SK-N-SH treated with all-trans-retinoic acid at 6 μM for 48 hours (cell line): ENCODE results near the gene SNN.

Experiments
- ATAC-seq: fragments of 200-7000 bp; cut with Tn5 transposase; 3 replicates; pipeline ENCODE4 v1.9.1; 2020; ENCODE audit warnings: mild to moderate bottlenecking, moderate library complexity
- ARNTL ChIP-seq: fragments of 450-650 bp; formaldehyde crosslinking; IDR thresholded peaks from 2 replicates; pipeline ENCODE4 v1.5.0; 2020; ENCODE audit warnings: low read depth, mild to moderate bottlenecking, moderate library complexity, borderline replicate concordance
- BACH2 ChIP-seq: fragments of 250-450 bp; sonication (Bioruptor Pico); IDR thresholded peaks from 2 replicates; pipeline ENCODE4 v1.9.0; 2021; ENCODE audit warnings: mild to moderate bottlenecking, borderline replicate concordance
- CREB5 ChIP-seq: fragments of 250-450 bp; sonication (Bioruptor Pico); IDR thresholded peaks from 2 replicates; pipeline ENCODE4 v1.5.1; 2020; ENCODE audit warnings: low read depth, mild to moderate bottlenecking, moderate library complexity
- CSDC2 ChIP-seq: fragments of 250-450 bp; sonication (Bioruptor Pico); IDR thresholded peaks from 2 replicates; pipeline ENCODE4 v1.5.0; 2020; ENCODE audit warnings: mild to moderate bottlenecking, moderate library complexity
- CSRNP3 ChIP-seq: fragments of 250-450 bp; sonication (Bioruptor Pico); IDR thresholded peaks from 2 replicates; pipeline ENCODE4 v1.5.1; 2021; ENCODE audit warnings: mild to moderate bottlenecking, moderate library complexity
- ESRRG ChIP-seq: fragments of 250-450 bp; sonication (Bioruptor Pico); IDR thresholded peaks from 2 replicates; pipeline ENCODE4 v1.6.1; 2021; ENCODE audit warnings: mild to moderate bottlenecking
- GLIS3 ChIP-seq: fragments of 250-450 bp; sonication (Bioruptor Pico); IDR thresholded peaks from 2 replicates; pipeline ENCODE4 v1.5.0; 2020; ENCODE audit warnings: mild to moderate bottlenecking, moderate library complexity
- ISL1 ChIP-seq: fragments of 250-450 bp; sonication (Bioruptor Pico); IDR thresholded peaks from 2 replicates; pipeline ENCODE4 v2.1.2; 2022; ENCODE audit warnings: mild to moderate bottlenecking, moderate library complexity
- OSR1 ChIP-seq: fragments of 250-450 bp; sonication (Bioruptor Pico); IDR thresholded peaks from 2 replicates; pipeline ENCODE4 v1.8.0; 2022; ENCODE audit warnings: moderate library complexity, mild to moderate bottlenecking, inconsistent platforms
- PATZ1 ChIP-seq: fragments of 250-450 bp; sonication (Bioruptor Pico); IDR thresholded peaks from 2 replicates; pipeline ENCODE4 v1.8.0; 2020; ENCODE audit warnings: mild to moderate bottlenecking, moderate library complexity, borderline replicate concordance
- POU6F1 ChIP-seq: fragments of 250-450 bp; sonication (Bioruptor Pico); IDR thresholded peaks from 2 replicates; pipeline ENCODE4 v1.8.0; 2021; ENCODE audit warnings: low read depth, mild to moderate bottlenecking, moderate library complexity, borderline replicate concordance
- PPARA ChIP-seq: fragments of 250-450 bp; sonication (Bioruptor Pico); IDR thresholded peaks from 2 replicates; pipeline ENCODE4 v1.5.0; 2020; ENCODE audit warnings: mild to moderate bottlenecking, borderline replicate concordance
- RARB ChIP-seq: fragments of 250-450 bp; sonication (Bioruptor Pico); IDR thresholded peaks from 2 replicates; pipeline ENCODE4 v1.8.0; 2021; ENCODE audit warnings: mild to moderate bottlenecking, moderate library complexity
- SNAI2 ChIP-seq: fragments of 250-450 bp; sonication (Bioruptor Pico); IDR thresholded peaks from 2 replicates; pipeline ENCODE4 v1.5.0; 2020; ENCODE audit warnings: mild to moderate bottlenecking, moderate library complexity
- TCF4 ChIP-seq: fragments of 250-450 bp; sonication (Bioruptor Pico); IDR thresholded peaks from 2 replicates; pipeline ENCODE4 v1.8.0; 2021; ENCODE audit warnings: mild to moderate bottlenecking, moderate library complexity, borderline replicate concordance
- TOX ChIP-seq: fragments of 250-450 bp; sonication (Bioruptor Pico); IDR thresholded peaks from 2 replicates; pipeline ENCODE4 v1.8.0; 2021; ENCODE audit warnings: mild to moderate bottlenecking, moderate library complexity, borderline replicate concordance
- TSHZ2 ChIP-seq: fragments of 250-450 bp; sonication (Bioruptor Pico); IDR thresholded peaks from 2 replicates; pipeline ENCODE4 v1.5.0; 2020; ENCODE audit warnings: mild to moderate bottlenecking, moderate library complexity
- ZC3H10 ChIP-seq: fragments of 250-450 bp; sonication (Bioruptor Pico); IDR thresholded peaks from 2 replicates; pipeline ENCODE4 v1.5.1; 2021; ENCODE audit warnings: mild to moderate bottlenecking, moderate library complexity
- ZFP3 ChIP-seq: fragments of 250-450 bp; sonication (Bioruptor Pico); IDR thresholded peaks from 2 replicates; pipeline ENCODE4 v1.5.0; 2020; ENCODE audit warnings: mild to moderate bottlenecking, moderate library complexity
- ZFP30 ChIP-seq: fragments of 450-650 bp; formaldehyde crosslinking; IDR thresholded peaks from 2 replicates; pipeline ENCODE4 v1.5.0; 2022; ENCODE audit warnings: mild to moderate bottlenecking, moderate library complexity
- ZNF565 ChIP-seq: fragments of 450-650 bp; formaldehyde crosslinking; conservative IDR thresholded peaks from 2 replicates; pipeline ENCODE4 v1.5.0; 2020; ENCODE audit warnings: low read depth, mild to moderate bottlenecking, moderate library complexity
- ZNF70 ChIP-seq: fragments of 450-650 bp; formaldehyde crosslinking; IDR thresholded peaks from 2 replicates; pipeline ENCODE4 v1.5.0; 2020; ENCODE audit warnings: mild to moderate bottlenecking, moderate library complexity
- ZNF8 ChIP-seq: fragments of 450-650 bp; formaldehyde crosslinking; IDR thresholded peaks from 2 replicates; pipeline ENCODE4 v1.5.0; 2020; ENCODE audit warnings: mild to moderate bottlenecking, moderate library complexity

SNN gene

GRCh38 chr16:11719171-11719570, 50.9 kb downstream of the SNN start:
- no peak for ATAC-seq
- TF ChIP-seq POU6F1 (CRISPR knock-in tag) (no peak), PPARA (CRISPR knock-in tag) (no peak), CSRNP3 (CRISPR knock-in tag) (no peak), SNAI2 (CRISPR knock-in tag) (no peak), ESRRG (no peak), TCF4 (no peak), TSHZ2 (no peak), ISL1 (CRISPR knock-in tag) (no peak), TOX (no peak), ZC3H10 (CRISPR knock-in tag) (no peak), ZFP30 (no peak), ZNF70 (CRISPR knock-in tag) (no peak), ZNF565 (CRISPR knock-in tag) (no peak), CSDC2 (CRISPR knock-in tag) (no peak)

- no peak for ATAC-seq
- TF ChIP-seq CREB5 (CRISPR knock-in tag) (no peak), TOX (no peak), ARNTL (CRISPR knock-in tag) (no peak), CSRNP3 (CRISPR knock-in tag) (no peak), BACH2 (CRISPR knock-in tag) (no peak), ISL1 (CRISPR knock-in tag) (no peak), CSDC2 (CRISPR knock-in tag) (no peak)
These were observed 51.5 kb downstream of the SNN start for GRCh38 chr16:11719762-11720161.

- TF ChIP-seq CSDC2 (CRISPR knock-in tag) (no peak), ZNF70 (CRISPR knock-in tag) (no peak), ZC3H10 (CRISPR knock-in tag) (no peak), ZNF8 (CRISPR knock-in tag) (no peak), OSR1 (CRISPR knock-in tag) (no peak)
- no peak for ATAC-seq
These were observed 53.7 kb downstream of the SNN start for GRCh38 chr16:11721781-11722467.

- ATAC-seq = no peak
- TF ChIP-seq SNAI2 (CRISPR knock-in tag) (no peak), ZNF8 (CRISPR knock-in tag) (no peak), PATZ1 (no peak), CSDC2 (CRISPR knock-in tag) (no peak), ESRRG (no peak), GLIS3 (CRISPR knock-in tag) (no peak), TCF4 (no peak), RARB (CRISPR knock-in tag) (no peak), ZFP30 (no peak), BACH2 (CRISPR knock-in tag) (no peak), CSRNP3 (CRISPR knock-in tag) (no peak), ARNTL (CRISPR knock-in tag) (no peak), ZNF70 (CRISPR knock-in tag) (no peak), ZFP3 (CRISPR knock-in tag) (no peak), ISL1 (CRISPR knock-in tag) (no peak)
These were observed 54.2 kb downstream of the SNN start for GRCh38 chr16:11722468-11722808.
